ENCODE measurements around the gene SMAD4.

- TF ChIP-seq CTCF (IDR thresholded peaks at IDR 0.05; ENCODE audit: control extremely low read depth in 1 of 3, insufficient read depth in 1 of 3, low read depth in 1 of 3, low read length in 3 of 3), result no peak
- TF ChIP-seq POLR2A (IDR thresholded peaks at IDR 0.05; ENCODE audit: control extremely low read depth in 1 of 2, low read depth in 2 of 2, low read length in 2 of 2), result no peak
- TF ChIP-seq SIN3A (conservative IDR thresholded peaks at IDR 0.05 in 1 of 2, IDR thresholded peaks at IDR 0.05 in 1 of 2; ENCODE audit: low read depth in 1 of 2, low read length in 2 of 2), result no peak
- TF ChIP-seq EP300 (IDR thresholded peaks at IDR 0.05; ENCODE audit: borderline replicate concordance in 1 of 2, low read depth in 2 of 2, low read length in 2 of 2), result no peak
- TF ChIP-seq USF2 (IDR thresholded peaks at IDR 0.05; ENCODE audit: low read length), result no peak
- no peak for TF ChIP-seq MAX (IDR thresholded peaks at IDR 0.05)
- no peak for TF ChIP-seq TAF7 (optimal IDR thresholded peaks at IDR 0.05; ENCODE audit: borderline replicate concordance, low read depth, low read length)
These were observed 94.0 kb downstream of the SMAD4 start for GRCh38 chr18:51123936-51124486.

Measured in H1 (cell line).